LNCaP clone FGC (cell line): ENCODE measurements around the gene NOVA2.

Experiments
- DNase-seq: peaks from one replicate; pipeline ENCODE4 v3.0.0-alpha.2; 2011; ENCODE audit warnings: low read depth
- H3K4me3 ChIP-seq: 2 replicates; pipeline ENCODE4 v1.5.1; 2011; ENCODE audit warnings: mild to moderate bottlenecking, low read depth, low read length, control low read depth
- TF ChIP-seq, protein P1 (sequence below): IDR thresholded peaks from 2 replicates; pipeline ENCODE4 v1.5.1; 2012; ENCODE audit warnings: mild to moderate bottlenecking; ENCODE audit not compliant: control insufficient read depth, insufficient read depth; ENCODE audit errors: extremely low read depth

Gene NOVA2

DNA sequence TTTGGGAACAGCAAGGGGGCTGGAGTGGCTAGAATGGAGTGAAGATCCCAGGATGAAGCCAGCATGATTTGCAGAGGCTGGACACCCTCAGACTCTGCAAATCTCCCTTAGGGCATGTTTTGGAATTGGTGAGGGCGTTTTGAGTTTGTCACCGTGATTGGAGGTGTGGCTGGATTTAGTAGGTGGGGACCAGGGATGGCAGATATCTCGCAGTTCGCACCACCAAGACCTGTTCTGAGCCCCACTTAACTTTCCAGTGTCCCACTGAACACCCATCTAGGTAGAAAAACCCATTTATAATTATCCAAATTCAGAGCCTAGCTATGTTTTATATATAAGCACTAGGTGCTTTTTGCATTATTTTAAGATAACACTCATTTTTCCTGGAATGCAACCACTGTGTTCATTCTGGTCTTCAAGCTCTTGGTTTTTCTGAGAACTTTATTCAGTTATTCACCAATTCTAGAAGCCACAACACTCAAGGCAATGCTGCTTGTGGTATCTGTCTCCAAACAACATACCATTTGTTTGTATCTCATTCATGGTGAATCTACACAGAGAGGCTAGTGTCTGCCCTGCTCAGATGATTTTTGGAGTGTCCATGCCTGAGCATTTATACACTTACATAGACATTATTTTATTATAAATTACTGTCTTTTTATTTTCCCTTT is 56.1 kb downstream of the NOVA2 start:
- DNase-seq: no peak
- H3K4me3 ChIP-seq: no peak overlapping the region
- TF ChIP-seq, protein P1, sequence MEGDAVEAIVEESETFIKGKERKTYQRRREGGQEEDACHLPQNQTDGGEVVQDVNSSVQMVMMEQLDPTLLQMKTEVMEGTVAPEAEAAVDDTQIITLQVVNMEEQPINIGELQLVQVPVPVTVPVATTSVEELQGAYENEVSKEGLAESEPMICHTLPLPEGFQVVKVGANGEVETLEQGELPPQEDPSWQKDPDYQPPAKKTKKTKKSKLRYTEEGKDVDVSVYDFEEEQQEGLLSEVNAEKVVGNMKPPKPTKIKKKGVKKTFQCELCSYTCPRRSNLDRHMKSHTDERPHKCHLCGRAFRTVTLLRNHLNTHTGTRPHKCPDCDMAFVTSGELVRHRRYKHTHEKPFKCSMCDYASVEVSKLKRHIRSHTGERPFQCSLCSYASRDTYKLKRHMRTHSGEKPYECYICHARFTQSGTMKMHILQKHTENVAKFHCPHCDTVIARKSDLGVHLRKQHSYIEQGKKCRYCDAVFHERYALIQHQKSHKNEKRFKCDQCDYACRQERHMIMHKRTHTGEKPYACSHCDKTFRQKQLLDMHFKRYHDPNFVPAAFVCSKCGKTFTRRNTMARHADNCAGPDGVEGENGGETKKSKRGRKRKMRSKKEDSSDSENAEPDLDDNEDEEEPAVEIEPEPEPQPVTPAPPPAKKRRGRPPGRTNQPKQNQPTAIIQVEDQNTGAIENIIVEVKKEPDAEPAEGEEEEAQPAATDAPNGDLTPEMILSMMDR: no peak

DNA sequence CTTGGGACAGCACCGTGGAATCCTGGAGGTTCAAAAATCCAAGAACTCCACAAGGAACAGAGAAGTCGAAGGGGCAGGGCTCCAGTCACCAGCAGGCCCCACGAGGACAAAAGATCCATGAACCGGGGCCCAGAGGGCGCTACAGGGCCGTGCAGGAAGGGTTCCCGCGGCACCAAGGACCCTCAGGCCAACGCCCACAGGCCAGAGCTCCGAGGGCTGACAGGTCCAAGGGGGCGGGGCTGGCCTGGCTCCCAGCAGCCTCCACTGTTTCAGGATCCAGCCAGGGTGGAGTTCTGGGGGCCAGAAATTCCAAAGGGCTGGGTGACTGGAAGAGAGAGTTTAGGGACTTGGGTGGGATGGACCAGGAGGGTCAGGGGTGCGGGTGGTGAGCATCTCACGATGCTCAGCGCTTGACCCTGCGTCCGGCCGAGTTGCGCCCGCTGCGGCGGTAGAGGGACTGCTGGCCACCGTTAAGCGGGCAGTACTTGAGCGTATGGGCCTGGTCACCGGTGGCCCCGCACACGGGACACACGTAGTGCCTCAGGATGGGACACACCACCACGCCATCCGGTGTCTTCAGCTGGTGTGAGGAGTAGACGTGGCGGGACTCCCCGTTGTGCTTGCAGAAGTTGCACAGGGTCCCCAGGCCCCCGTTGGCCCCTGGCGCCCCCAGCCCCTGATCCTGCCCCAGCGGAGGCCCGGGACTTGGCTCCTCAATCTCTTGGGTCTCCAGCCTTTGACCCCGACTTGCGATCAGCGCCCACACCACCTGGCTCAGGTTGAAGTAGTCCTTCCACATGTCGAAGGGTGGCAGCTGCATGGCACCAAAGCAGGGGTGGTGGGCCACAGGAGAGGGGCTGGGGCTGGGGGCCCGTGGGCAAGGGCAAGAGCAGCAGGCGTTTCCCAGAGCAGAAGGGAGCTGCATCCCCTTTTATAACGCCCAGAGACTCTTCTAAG is 59.5 kb downstream of the NOVA2 start, which contains the start of gene NANOS2:
TSS of gene NANOS2 (minus strand) at position 905 of the 957 bp plus-strand sequence. CDS start at position 820, 85 bp downstream.
- no peak within 1 kb of the TSS for H3K4me3 ChIP-seq
- TF ChIP-seq, protein P1: no peak
- no peak for DNase-seq

DNA sequence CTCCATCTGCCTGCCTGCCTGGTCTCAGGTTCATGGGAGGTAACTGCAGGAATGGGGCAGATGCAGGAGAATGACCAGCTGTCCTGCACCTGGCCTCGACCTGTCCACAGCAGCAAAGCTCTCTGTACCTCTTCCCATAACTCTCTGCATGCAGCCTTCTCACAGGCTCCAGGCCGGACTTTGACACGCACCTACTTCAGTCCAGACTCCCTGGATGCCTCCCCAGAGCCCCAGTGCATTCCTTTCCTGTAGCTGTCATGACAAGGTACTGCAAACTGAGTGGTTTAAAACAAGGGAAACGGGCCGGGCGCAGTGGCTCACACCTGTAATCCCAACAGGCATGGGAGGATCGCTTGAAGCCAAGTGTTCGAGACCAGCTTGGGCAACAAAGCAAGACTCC is 62.4 kb downstream of the NOVA2 start:
- TF ChIP-seq, protein P1: no peak
- DNase-seq: no peak
- H3K4me3 ChIP-seq: no peak overlapping the region

DNA sequence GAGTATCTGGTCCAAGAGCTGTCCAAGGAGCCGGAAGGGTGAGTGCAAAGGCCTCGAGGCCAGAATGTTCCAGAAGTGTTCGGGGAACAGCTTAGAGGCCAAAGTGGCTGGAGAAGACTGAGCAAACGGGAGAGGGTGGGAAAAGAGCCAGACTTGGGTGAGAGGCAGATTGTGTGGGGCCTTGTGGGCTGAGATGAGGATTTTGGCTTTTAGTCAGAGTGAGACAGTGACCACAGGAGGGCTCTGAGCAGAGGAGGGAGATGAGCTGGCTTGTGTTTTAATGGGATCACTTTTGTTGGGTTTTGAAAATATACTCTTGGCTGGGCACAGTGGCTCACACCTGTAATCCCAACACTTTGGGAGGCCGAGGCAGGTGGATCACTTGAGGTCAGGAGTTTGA is 64.7 kb downstream of the NOVA2 start:
- no peak overlapping the region for H3K4me3 ChIP-seq
- no peak for DNase-seq
- TF ChIP-seq, protein P1: no peak

DNA sequence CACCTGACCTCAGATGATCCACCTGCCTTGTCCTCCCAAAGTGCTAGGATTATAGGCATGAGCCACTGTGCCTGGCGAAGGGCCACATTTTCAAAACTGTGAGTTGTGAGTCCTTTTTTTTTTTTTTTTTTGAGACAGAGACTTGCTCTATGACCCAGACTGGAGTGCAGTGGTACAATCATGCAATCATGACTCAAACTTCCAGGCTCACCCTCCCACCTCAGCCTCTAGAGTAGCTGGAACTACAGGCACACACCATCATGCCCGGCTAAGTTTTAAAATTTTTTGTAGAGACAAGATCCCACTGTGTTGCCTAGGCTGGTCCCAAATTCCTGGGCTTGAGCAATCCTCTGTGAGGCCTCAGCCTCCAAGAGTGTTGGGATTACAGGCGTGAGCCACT is 67.4 kb downstream of the NOVA2 start:
- DNase-seq: no peak
- TF ChIP-seq, protein P1: no peak

DNA sequence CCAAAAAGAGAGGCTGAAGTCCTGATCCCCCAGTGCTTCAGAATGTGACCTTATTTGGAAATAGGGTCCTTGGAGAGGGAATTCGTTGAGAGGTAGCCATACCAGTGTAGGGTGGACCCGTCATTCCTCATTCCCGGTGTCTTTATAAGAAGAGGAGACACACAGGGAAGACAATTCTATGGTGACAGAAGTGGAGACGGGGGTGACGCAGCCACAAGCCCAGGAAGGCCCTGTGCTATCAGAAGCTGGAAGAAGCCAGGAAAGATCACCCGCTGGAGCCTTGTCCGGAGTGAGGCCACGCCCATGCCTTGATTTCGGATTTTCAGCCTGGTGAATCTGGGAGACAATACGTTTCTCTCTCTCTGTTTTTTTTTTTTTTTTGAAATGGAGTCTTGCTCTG is 68.7 kb downstream of the NOVA2 start:
- TF ChIP-seq, protein P1: no peak
- DNase-seq: no peak
- H3K4me3 ChIP-seq: no peak overlapping the region

More for the DNA sequence above, 67.4 kb downstream of the NOVA2 start:
- H3K4me3 ChIP-seq: no peak overlapping the region
